ENCODE data around the gene CENPU. TPM values are rescaled to one million over a fixed set of nuclear protein-coding genes. Genes with fewer than 3 reads are reported as not detected.

Gene CENPU
- total and polyA plus RNA-seq, 10 of the 15 experiments (the other 5 are each of a cell fraction or from before 2014, with no cell fraction given), result 26.6 to 90.8 (median 53.8) TPM

- no peak for TF ChIP-seq SPI1 (IDR thresholded peaks at IDR 0.05; ENCODE audit: borderline replicate concordance, insufficient read depth, low read depth, low read length)
- TF ChIP-seq BCL11A (IDR thresholded peaks at IDR 0.05; ENCODE audit: low read depth, low read length), result peak; percentile 47; the same call in 1 of the 2 replicates
- peak; percentile 98 for TF ChIP-seq E2F4 (IDR thresholded peaks at IDR 0.05; ENCODE audit: low read depth, low read length)
- peak; percentile 73 for TF ChIP-seq HCFC1 (IDR thresholded peaks at IDR 0.05; ENCODE audit: low read length)
- peak; percentile 97; the same call in 1 of the 2 replicates for TF ChIP-seq RCOR1 (conservative IDR thresholded peaks at IDR 0.05; ENCODE audit: low read depth, low read length)
- no peak for TF ChIP-seq CEBPB (IDR thresholded peaks at IDR 0.05; ENCODE audit: borderline replicate concordance in 1 of 2, low read depth in 2 of 2, low read length in 2 of 2)
- TF ChIP-seq HDAC2 (IDR thresholded peaks at IDR 0.05), result peak; percentile 98
- peak; percentile 90; the same call in 1 of the 2 replicates for TF ChIP-seq GATAD2B (conservative IDR thresholded peaks at IDR 0.05; ENCODE audit: low read depth)
- TF ChIP-seq ZNF24 (IDR thresholded peaks at IDR 0.05), result peak; percentile 82
- TF ChIP-seq SKIL (IDR thresholded peaks at IDR 0.05; ENCODE audit: low read depth, poor library complexity, severe bottlenecking), result no peak
- TF ChIP-seq RB1 (IDR thresholded peaks at IDR 0.05; ENCODE audit: borderline replicate concordance), result peak; percentile 99
- peak; percentile 100 for TF ChIP-seq NKRF (conservative IDR thresholded peaks at IDR 0.05)
- TF ChIP-seq SMARCA5 (IDR thresholded peaks at IDR 0.05), result peak; percentile 57; the same call in 1 of the 2 replicates
- peak; percentile 79 for TF ChIP-seq TAF1 (IDR thresholded peaks at IDR 0.05; ENCODE audit: borderline replicate concordance, low read depth, low read length)
- TF ChIP-seq SMAD5 (IDR thresholded peaks at IDR 0.05; ENCODE audit: low read depth), result peak; percentile 73; the same call in 1 of the 2 replicates
- peak; percentile 59; the same call in 1 of the 2 replicates for TF ChIP-seq TCF3 (IDR thresholded peaks at IDR 0.05; ENCODE audit: borderline replicate concordance, insufficient read depth, low read depth, low read length)
- TF ChIP-seq POLR2AphosphoS5 (IDR thresholded peaks at IDR 0.05; ENCODE audit: low read length), result peak; percentile 58
- TF ChIP-seq ATF2 (IDR thresholded peaks at IDR 0.05; ENCODE audit: low read length), result peak; percentile 79; the same call in 1 of the 2 replicates
- peak; percentile 95 for TF ChIP-seq CBFB (IDR thresholded peaks at IDR 0.05; ENCODE audit: low read depth)
Measured at GRCh38 chr4:184733654-184734524, at the start of gene CENPU (continued).
